Kidney glomerular epithelial cell (primary cell): ENCODE data around the gene NDUFA5.

ENCODE experiments used
- DNase-seq: peaks from one replicate; lab custom pipeline; 2025; lab: John Stamatoyannopoulos, UW

The NDUFA5 gene

DNA sequence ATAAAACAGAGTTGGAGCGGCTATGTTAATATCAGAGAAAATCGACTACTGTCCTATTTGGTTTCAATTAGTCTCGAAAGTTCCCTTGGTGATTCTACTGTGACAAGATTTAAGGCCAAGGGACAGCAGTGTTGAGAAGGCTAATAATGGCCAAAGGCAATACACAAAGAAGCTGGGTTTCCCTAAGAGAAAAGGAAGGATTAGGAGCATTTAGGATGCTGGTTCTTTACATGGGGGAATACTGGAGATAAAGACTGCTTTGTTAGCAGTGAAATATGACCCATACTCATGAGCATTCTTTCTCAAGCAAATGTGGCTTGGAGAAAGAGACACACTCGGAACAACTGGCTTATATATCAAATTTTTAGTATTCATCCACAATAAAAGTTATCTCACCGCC lies 55.4 kb downstream of the NDUFA5 start:
- DNase-seq = no peak

DNA sequence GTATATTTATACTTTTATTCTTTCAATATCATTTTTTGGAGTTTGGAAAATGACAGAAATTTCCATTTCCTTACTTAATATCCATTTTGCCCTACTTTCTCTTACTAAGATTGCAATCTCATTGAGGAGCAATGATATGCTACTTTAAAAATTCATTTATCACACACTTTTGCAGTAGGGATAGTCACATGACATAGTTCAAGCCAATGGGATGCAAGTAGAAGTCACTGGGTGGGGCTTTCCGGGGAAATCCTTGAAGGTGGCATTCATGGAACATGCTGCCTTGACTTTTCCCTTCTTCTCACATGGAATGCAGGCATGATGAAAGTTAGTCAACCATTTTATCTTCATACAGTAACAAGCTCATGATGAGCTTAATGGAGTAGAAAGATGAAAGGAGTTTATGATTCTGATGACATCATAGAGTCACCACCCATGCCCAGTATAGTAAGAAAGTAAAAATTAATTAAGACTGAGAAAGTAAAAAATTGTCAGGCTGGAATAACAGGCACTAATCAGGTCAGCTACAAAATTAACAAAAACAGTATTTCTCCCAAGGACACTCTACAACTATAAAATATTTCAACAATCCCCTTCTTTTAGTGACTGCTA lies 56.6 kb downstream of the NDUFA5 start:
- peak; percentile 32 for DNase-seq

DNA sequence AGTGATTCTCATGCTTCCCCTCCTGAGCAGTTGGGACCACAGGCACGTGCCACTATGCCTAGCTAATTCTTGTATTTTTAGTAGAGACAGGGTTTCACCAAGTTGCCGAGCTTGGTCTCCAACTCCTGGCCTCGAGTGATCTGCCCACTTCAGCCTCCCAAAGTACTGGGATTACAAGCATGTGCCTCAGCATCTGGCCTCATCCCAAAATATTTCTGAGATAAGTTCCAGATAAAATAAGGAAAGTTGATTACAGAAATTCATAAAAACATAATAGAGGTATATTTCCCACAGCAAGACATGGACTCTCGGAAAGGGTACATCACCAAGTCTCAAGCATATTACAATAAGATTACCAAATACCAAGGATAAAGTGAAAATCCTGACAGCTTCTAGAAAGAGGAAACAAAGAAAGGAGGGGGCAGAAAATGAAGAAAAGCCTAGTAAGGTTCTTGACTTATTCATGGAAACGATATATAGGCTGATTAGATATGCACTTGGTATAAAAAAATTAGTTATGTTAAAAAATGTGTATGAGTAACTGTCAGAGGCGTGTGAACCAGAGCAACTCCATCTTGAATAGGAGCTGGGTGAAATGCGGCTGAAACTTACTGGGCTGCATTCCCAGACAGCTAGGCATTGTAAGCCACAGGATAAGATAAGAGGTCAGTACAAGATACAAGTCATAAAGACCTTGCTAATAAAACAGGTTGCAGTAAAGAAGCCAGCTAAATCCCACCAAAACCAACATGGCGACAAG lies 58.2 kb downstream of the NDUFA5 start:
- DNase-seq = no peak

DNA sequence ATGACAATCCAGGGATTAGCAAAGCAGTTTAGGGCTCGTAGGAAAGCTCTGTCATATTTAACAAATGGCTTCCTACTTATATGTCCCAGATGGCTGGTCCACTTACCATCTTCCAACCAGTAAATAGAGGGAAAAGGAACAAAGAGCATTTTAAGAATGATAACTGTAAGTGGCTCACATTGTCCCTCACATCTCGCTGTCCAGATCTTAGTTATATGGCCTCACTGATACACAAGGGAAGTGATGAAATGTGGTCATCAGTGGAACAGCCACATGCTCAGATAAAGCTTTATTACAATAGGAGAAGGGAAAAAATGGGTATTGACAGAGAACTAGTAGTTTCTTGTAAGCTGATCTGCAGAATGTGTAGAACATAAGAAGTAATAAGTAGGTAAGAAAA lies 59.0 kb downstream of the NDUFA5 start:
- no peak for DNase-seq

DNA sequence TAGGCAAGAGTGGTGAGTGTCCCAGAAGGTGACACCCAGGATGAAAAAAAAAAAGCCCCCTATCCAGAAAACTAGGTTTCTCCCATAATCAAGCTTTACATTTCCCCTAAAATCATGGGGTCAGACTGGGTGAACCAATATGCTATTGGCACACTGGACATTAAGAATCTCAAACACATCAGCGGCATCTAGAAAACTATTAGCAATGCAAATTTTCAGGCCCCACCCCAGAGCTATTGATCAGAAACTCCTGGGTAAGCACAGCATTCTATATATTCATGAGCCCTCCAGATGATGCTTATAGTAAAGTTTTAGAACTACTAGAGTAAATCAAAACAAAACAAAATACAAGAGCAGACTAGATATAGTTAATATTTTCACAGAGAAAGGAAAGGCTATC lies 59.6 kb downstream of the NDUFA5 start:
- DNase-seq = no peak

DNA sequence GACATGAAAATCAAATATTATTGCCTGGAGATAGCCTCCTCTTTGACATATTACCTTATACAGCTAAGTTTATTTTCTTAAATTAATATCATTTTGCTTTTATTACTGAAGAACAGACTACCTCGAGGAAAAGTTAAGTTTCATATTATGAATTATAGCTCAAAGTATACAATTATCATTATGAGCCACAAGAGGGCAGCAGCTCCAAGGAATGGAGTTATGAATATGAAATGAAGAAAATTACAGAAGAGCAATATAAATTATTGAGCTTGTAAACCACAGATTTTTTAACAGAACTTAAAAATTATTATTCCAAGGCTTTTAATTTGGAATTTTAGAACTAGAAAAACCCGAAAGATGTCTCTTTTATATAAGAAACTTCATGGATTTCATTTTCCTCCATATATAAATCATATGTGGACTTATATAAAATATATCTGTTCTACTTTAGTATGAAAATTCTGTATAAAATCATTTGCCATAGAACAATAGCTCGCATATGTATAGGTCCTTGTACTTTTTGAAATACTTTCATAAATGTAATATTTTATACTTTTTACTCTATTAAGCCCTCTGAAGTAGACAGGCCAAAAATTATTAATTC lies 63.3 kb downstream of the NDUFA5 start:
- DNase-seq = peak; percentile 62

DNA sequence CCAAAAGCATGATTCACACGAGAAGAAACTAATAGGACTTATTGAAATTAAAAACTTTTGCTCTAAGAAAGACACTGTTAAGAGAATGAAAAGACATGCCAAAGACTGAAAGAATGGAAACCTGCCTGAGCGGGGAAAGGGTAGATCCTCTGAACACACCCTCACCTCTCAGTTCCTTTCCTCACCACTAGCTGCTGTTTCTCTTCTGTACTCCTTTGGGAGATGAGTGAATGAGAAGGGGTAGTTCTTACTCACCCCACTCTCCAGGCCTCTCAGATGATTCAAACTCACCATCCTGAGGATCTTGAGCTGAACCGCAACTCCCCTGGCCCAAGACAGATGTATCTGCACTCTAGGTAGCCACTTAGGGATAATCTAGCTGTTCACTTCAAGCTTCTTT lies 65.1 kb downstream of the NDUFA5 start:
- DNase-seq = no peak
